OCI-LY3 (cell line): ENCODE data around the gene RAET1L.

Experiments
- CTCF ChIP-seq: fragments of 200-600, 300-600 bp; sonication (generic); IDR thresholded peaks from 2 replicates; pipeline ENCODE4 v1.5.1; 2014; ENCODE audit warnings: antibody characterized with exemption, low read length, low read depth
- EZH2phosphoT487 ChIP-seq: fragments of 200-600 bp; shearing (Covaris generic); IDR thresholded peaks from 2 replicates; pipeline ENCODE4 v1.6.1; 2018; ENCODE audit warnings: antibody characterized with exemption, mixed run types, low read depth

GRCh38 chr6:150057501-150057951, 32.2 kb upstream of the RAET1L start:
- TF ChIP-seq CTCF (no peak), EZH2phosphoT487 (no peak)
